K562 (cell line): Measurements from ENCODE around the gene SERPINH1.

Experiments used
- MAFK ChIP-seq: IDR thresholded peaks from 2 replicates; pipeline ENCODE4 v1.6.1; 2011; ENCODE audit warnings: low read length, improper control_type of control experiment
- MXD1 ChIP-seq: fragments of 250-450 bp; sonication (Bioruptor Pico); IDR thresholded peaks from 2 replicates; pipeline ENCODE4 v1.8.0; 2021; ENCODE audit warnings: borderline replicate concordance, mild to moderate bottlenecking, moderate library complexity; ENCODE audit not compliant: poor library complexity, severe bottlenecking
- POLR2A ChIP-seq: fragments of 450-650 bp; conservative IDR thresholded peaks from 2 replicates; pipeline ENCODE4 v1.6.1; 2016
- POLR2AphosphoS5 ChIP-seq: IDR thresholded peaks from 2 replicates; pipeline ENCODE4 v1.6.1; 2011; ENCODE audit warnings: mild to moderate bottlenecking, low read depth, low read length, moderate library complexity; ENCODE audit not compliant: control insufficient read depth, insufficient read depth
- REST ChIP-seq, 2 experiments: fragments of 450-650 bp; formaldehyde crosslinking in 1 of 2; IDR thresholded peaks; 2 replicates each; pipeline versions ENCODE4 v1.4.0 to v1.6.1; 2014 to 2020; ENCODE audit warnings: mild to moderate bottlenecking in 2 of 2, borderline replicate concordance in 1 of 2, low read depth in 1 of 2
- SRSF7 ChIP-seq: fragments of 200-400 bp; formaldehyde crosslinking; optimal IDR thresholded peaks from 2 replicates; pipeline ENCODE3; 2017; ENCODE audit warnings: mild to moderate bottlenecking, low read depth, low read length
- THRAP3 ChIP-seq: fragments of 450-650 bp; IDR thresholded peaks from 2 replicates; pipeline ENCODE4 v1.6.1; 2016; ENCODE audit warnings: mild to moderate bottlenecking, inconsistent platforms, borderline replicate concordance
- USF2 ChIP-seq: sonication (generic); formaldehyde crosslinking; IDR thresholded peaks from 2 replicates; pipeline ENCODE4 v1.5.0; 2020; ENCODE audit warnings: missing genetic modification reagents
- ZFPM2 ChIP-seq: fragments of 250-450 bp; sonication (Bioruptor Pico); IDR thresholded peaks from 2 replicates; pipeline ENCODE4 v1.5.1; 2022; ENCODE audit warnings: mild to moderate bottlenecking
- ZNF589 ChIP-seq: fragments of 200-800 bp; sonication (Bioruptor generic); IDR thresholded peaks from 2 replicates; pipeline ENCODE4 v1.6.1; 2016; ENCODE audit warnings: low read depth, missing genetic modification characterization, missing compliant biosample characterization
- TF ChIP-seq, protein P1 (sequence below): fragments of 450-650 bp; IDR thresholded peaks from 2 replicates; pipeline ENCODE4 v1.6.1; 2016; ENCODE audit warnings: mild to moderate bottlenecking
- TF ChIP-seq, protein P2 (sequence below), 3 experiments: IDR thresholded peaks in 2 of 3; conservative IDR thresholded peaks in 1 of 3; 2 replicates each; pipeline ENCODE4 v1.5.1; 2011 to 2012; ENCODE audit warnings: low read length in 3 of 3, mild to moderate bottlenecking in 3 of 3, control low read depth in 2 of 3, improper control_type of control experiment in 1 of 3, inconsistent platforms in 1 of 3, low read depth in 1 of 3, mixed read lengths in 1 of 3, moderate library complexity in 1 of 3; ENCODE audit not compliant: insufficient read depth in 2 of 3
- TF ChIP-seq, protein P3 (sequence below): fragments of 250-450 bp; sonication (Bioruptor Pico); IDR thresholded peaks from 2 replicates; pipeline ENCODE4 v1.5.0; 2021; ENCODE audit warnings: mild to moderate bottlenecking, moderate library complexity

- no peak for TF ChIP-seq SRSF7
- TF ChIP-seq, protein P1, sequence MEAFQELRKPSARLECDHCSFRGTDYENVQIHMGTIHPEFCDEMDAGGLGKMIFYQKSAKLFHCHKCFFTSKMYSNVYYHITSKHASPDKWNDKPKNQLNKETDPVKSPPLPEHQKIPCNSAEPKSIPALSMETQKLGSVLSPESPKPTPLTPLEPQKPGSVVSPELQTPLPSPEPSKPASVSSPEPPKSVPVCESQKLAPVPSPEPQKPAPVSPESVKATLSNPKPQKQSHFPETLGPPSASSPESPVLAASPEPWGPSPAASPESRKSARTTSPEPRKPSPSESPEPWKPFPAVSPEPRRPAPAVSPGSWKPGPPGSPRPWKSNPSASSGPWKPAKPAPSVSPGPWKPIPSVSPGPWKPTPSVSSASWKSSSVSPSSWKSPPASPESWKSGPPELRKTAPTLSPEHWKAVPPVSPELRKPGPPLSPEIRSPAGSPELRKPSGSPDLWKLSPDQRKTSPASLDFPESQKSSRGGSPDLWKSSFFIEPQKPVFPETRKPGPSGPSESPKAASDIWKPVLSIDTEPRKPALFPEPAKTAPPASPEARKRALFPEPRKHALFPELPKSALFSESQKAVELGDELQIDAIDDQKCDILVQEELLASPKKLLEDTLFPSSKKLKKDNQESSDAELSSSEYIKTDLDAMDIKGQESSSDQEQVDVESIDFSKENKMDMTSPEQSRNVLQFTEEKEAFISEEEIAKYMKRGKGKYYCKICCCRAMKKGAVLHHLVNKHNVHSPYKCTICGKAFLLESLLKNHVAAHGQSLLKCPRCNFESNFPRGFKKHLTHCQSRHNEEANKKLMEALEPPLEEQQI, result no peak
- TF ChIP-seq MAFK, result no peak
- TF ChIP-seq USF2, result no peak
- TF ChIP-seq ZFPM2 (CRISPR knock-in tag), result no peak
- no peak for TF ChIP-seq POLR2A
- TF ChIP-seq ZNF589 (CRISPR knock-in tag), result no peak
- TF ChIP-seq REST (IDR thresholded peaks at IDR 0.05; ENCODE audit: borderline replicate concordance), result no peak
- no peak for TF ChIP-seq REST (CRISPR knock-in tag; IDR thresholded peaks at IDR 0.05; ENCODE audit: low read depth)
- no peak for TF ChIP-seq MXD1 (CRISPR knock-in tag)
- TF ChIP-seq THRAP3, result no peak
- TF ChIP-seq POLR2AphosphoS5, result no peak
- TF ChIP-seq, protein P2, sequence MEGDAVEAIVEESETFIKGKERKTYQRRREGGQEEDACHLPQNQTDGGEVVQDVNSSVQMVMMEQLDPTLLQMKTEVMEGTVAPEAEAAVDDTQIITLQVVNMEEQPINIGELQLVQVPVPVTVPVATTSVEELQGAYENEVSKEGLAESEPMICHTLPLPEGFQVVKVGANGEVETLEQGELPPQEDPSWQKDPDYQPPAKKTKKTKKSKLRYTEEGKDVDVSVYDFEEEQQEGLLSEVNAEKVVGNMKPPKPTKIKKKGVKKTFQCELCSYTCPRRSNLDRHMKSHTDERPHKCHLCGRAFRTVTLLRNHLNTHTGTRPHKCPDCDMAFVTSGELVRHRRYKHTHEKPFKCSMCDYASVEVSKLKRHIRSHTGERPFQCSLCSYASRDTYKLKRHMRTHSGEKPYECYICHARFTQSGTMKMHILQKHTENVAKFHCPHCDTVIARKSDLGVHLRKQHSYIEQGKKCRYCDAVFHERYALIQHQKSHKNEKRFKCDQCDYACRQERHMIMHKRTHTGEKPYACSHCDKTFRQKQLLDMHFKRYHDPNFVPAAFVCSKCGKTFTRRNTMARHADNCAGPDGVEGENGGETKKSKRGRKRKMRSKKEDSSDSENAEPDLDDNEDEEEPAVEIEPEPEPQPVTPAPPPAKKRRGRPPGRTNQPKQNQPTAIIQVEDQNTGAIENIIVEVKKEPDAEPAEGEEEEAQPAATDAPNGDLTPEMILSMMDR (IDR thresholded peaks at IDR 0.05 in 2 of 3, conservative IDR thresholded peaks at IDR 0.05 in 1 of 3; ENCODE audit: insufficient read depth in 2 of 3, low read depth in 1 of 3, low read length in 3 of 3), result no peak
- TF ChIP-seq, protein P3, sequence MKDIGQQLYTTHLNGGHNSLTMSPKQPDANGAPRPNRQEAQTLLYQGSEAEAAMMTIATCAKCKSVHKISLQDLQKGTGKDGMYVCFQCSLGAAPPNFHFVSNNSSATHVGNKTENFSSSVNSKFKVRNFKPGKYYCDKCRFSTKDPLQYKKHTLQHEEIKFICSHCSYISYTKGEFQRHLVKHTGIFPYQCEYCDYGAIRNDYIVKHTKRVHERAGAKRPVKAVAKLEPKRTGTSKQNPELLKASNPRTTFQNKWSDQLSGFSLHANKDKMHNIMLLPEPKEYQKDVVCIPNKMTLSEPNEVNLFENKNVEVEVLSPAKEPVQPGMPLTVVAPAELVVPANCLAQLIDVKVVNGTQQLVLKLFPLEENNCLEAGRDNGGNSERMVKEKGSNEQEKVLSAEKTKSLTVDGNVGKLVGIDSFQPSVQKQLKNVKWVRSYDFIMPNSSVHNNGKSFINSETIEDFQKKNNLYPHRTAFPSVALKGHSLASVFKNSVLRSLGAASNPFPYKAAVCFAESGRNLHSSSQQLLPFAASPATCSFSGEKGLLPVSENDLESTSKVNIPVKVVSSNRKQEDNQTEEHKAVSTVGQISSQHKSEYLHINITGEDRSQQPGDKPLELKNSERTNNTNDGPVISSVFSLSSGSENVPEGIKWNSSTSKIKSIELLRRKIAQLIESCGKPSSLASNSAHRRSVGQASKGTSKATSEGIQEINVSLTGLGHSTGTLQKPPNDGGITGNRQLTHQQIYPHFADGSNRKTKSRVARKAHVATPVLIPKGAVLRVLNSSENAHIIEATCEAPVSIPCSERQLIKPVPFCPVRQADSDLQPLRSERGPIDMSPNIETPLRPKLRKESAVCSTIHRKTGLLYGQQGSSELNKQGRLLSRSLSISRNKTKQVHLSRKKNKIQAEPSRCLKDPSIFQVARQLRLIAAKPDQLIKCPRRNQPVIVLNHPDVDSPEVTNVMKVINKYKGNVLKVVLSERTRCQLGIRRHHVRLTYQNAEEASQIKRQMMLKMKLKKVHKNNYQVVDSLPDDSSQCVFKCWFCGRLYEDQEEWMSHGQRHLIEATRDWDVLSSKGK (CRISPR knock-in tag), result no peak
These were observed 16.9 kb downstream of the SERPINH1 start for GRCh38 chr11:75578977-75579376.
